Measurements from ENCODE around the gene PCDHB4. TPM values are rescaled to one million over a fixed set of nuclear protein-coding genes. Genes with fewer than 3 reads are reported as not detected.
"Not testable (repeated sequence)": the region's sequence is repeated elsewhere in the genome, so short reads cannot be mapped to it uniquely, and the experiment has no call there.

Gene PCDHB4
- total RNA-seq, 1 donor = 1.1 TPM

DNA sequence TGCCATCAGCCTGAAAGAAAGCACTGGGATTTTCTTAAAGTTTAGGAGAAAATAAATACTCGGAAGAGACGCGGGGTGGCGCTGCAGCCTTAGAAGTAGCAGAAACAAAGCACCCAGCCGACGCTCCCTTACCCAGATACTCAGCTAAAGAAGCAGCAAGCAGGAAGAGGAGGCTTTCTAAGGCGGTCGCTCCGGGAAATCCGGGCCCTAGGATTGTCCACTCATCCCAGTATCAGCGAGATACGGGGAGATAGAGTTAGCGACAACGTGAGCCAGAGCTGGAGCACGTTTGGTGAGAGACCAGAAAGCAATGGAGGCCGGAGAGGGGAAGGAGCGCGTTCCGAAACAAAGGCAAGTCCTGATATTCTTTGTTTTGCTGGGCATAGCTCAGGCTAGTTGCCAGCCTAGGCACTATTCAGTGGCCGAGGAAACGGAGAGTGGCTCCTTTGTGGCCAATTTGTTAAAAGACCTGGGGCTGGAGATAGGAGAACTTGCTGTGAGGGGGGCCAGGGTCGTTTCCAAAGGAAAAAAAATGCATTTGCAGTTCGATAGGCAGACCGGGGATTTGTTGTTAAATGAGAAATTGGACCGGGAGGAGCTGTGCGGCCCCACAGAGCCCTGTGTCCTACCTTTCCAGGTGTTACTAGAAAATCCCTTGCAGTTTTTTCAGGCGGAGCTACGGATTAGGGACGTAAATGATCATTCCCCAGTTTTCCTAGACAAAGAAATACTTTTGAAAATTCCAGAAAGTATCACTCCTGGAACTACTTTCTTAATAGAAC is 26.9 kb upstream of the PCDHB4 start, which contains the start of gene PCDHB2:
Gene PCDHB2 (plus strand): TSS at position 135 of the 782 bp plus-strand sequence. CDS start 176 bp downstream, at position 311.
- H3K4me2 ChIP-seq (ENCODE audit: insufficient read depth, low read length) = peak within 1 kb of the TSS; percentile 45
- H3K4me3 ChIP-seq (ENCODE audit: insufficient read depth, low read length) = peak within 1 kb of the TSS; percentile 50
- TF ChIP-seq CTCF (IDR thresholded peaks at IDR 0.05; ENCODE audit: extremely low read depth, low read depth, low read length) = peak; percentile 38
- H3K79me2 ChIP-seq (ENCODE audit: insufficient read depth, low read length) = no peaks in the 10 kb centered on the region
- H3K27me3 ChIP-seq (ENCODE audit: insufficient read depth, low read length) = no peaks in the 10 kb centered on the region
- H3K9me3 ChIP-seq (ENCODE audit: low read depth, low read length) = no peaks in the 10 kb centered on the region
- H2AFZ ChIP-seq (ENCODE audit: low read length) = peak within 1 kb of the TSS; percentile 29
- DNase-seq (ENCODE audit: insufficient read length, low spot score, missing footprints) = peak; percentile 80
- H3K36me3 ChIP-seq (ENCODE audit: insufficient read depth, low read length) = no peaks in the 10 kb centered on the region
- H3K27ac ChIP-seq (ENCODE audit: low read depth, low read length) = no peak within 1 kb of the TSS
- H3K4me1 ChIP-seq (ENCODE audit: insufficient read depth, low read length) = no peaks in the 10 kb centered on the region
- no peaks in the 10 kb centered on the region for H4K20me1 ChIP-seq (ENCODE audit: insufficient read depth, low read length)

DNA sequence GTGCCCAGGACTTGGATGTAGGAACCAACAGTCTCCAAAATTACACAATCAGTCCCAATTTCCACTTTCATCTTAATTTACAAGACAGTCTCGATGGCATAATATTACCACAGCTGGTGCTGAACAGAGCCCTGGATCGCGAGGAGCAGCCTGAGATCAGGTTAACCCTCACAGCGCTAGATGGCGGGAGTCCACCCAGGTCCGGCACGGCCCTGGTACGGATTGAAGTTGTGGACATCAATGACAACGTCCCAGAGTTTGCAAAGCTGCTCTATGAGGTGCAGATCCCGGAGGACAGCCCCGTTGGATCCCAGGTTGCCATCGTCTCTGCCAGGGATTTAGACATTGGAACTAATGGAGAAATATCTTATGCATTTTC is 26.4 kb upstream of the PCDHB4 start:
- Histone ChIP-seq H2AFZ (ENCODE audit: low read length) (no peak overlapping the region), H3K79me2 (ENCODE audit: insufficient read depth, low read length) (no peaks in the 10 kb centered on the region), H3K36me3 (ENCODE audit: insufficient read depth, low read length) (no peaks in the 10 kb centered on the region), H3K4me1 (ENCODE audit: insufficient read depth, low read length) (no peaks in the 10 kb centered on the region), H3K4me3 (ENCODE audit: insufficient read depth, low read length) (no peak overlapping the region), H3K27me3 (ENCODE audit: insufficient read depth, low read length) (no peaks in the 10 kb centered on the region), H4K20me1 (ENCODE audit: insufficient read depth, low read length) (no peaks in the 10 kb centered on the region), H3K4me2 (ENCODE audit: insufficient read depth, low read length) (no peak overlapping the region), H3K9me3 (ENCODE audit: low read depth, low read length) (no peaks in the 10 kb centered on the region), H3K27ac (ENCODE audit: low read depth, low read length) (no peak overlapping the region)
- TF ChIP-seq CTCF (IDR thresholded peaks at IDR 0.05; ENCODE audit: extremely low read depth, low read depth, low read length) = no peak
- no peak for DNase-seq (ENCODE audit: insufficient read length, low spot score, missing footprints)

GRCh38 chr5:141096181-141096580 is 25.4 kb upstream of the PCDHB4 start:
- not testable (repeated sequence) for H3K27ac ChIP-seq (ENCODE audit: low read depth, low read length); H2AFZ ChIP-seq (ENCODE audit: low read length); H3K9me3 ChIP-seq (ENCODE audit: low read depth, low read length); H3K4me2 ChIP-seq (ENCODE audit: insufficient read depth, low read length); H3K4me3 ChIP-seq (ENCODE audit: insufficient read depth, low read length); DNase-seq (ENCODE audit: insufficient read length, low spot score, missing footprints); H3K36me3 ChIP-seq (ENCODE audit: insufficient read depth, low read length); H3K4me1 ChIP-seq (ENCODE audit: insufficient read depth, low read length); H3K27me3 ChIP-seq (ENCODE audit: insufficient read depth, low read length); H4K20me1 ChIP-seq (ENCODE audit: insufficient read depth, low read length); H3K79me2 ChIP-seq (ENCODE audit: insufficient read depth, low read length)

DNA sequence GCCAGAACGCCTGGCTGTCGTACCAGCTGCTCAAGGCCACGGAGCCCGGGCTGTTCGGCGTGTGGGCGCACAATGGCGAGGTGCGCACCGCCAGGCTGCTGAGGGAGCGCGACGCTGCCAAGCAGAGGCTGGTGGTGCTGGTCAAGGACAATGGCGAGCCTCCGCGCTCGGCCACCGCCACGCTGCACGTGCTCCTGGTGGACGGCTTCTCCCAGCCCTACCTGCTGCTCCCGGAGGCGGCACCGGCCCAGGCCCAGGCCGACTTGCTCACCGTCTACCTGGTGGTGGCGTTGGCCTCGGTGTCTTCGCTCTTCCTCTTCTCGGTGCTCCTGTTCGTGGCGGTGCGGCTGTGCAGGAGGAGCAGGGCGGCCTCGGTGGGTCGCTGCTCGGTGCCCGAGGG is 25.0 kb upstream of the PCDHB4 start:
- H3K36me3 ChIP-seq (ENCODE audit: insufficient read depth, low read length); H3K4me2 ChIP-seq (ENCODE audit: insufficient read depth, low read length); H4K20me1 ChIP-seq (ENCODE audit: insufficient read depth, low read length); H2AFZ ChIP-seq (ENCODE audit: low read length); H3K4me3 ChIP-seq (ENCODE audit: insufficient read depth, low read length); H3K4me1 ChIP-seq (ENCODE audit: insufficient read depth, low read length); H3K9me3 ChIP-seq (ENCODE audit: low read depth, low read length); H3K27ac ChIP-seq (ENCODE audit: low read depth, low read length); DNase-seq (ENCODE audit: insufficient read length, low spot score, missing footprints); H3K27me3 ChIP-seq (ENCODE audit: insufficient read depth, low read length); H3K79me2 ChIP-seq (ENCODE audit: insufficient read depth, low read length): not testable (repeated sequence)

GRCh38 chr5:141100243-141100805 is 21.3 kb upstream of the PCDHB4 start, which contains the start of gene PCDHB3:
TSS of gene PCDHB3 (plus strand) at chr5:141100473. CDS start at chr5:141100650, 177 bp downstream.
- Histone ChIP-seq H2AFZ (ENCODE audit: low read length) (no peak within 1 kb of the TSS), H3K79me2 (ENCODE audit: insufficient read depth, low read length) (no peaks in the 10 kb centered on the region), H3K4me3 (ENCODE audit: insufficient read depth, low read length) (peak within 1 kb of the TSS; percentile 22), H3K4me2 (ENCODE audit: insufficient read depth, low read length) (no peak within 1 kb of the TSS), H3K36me3 (ENCODE audit: insufficient read depth, low read length) (no peaks in the 10 kb centered on the region), H3K27me3 (ENCODE audit: insufficient read depth, low read length) (no peaks in the 10 kb centered on the region), H3K9me3 (ENCODE audit: low read depth, low read length) (no peaks in the 10 kb centered on the region), H3K27ac (ENCODE audit: low read depth, low read length) (no peak within 1 kb of the TSS), H3K4me1 (ENCODE audit: insufficient read depth, low read length) (no peaks in the 10 kb centered on the region), H4K20me1 (ENCODE audit: insufficient read depth, low read length) (no peaks in the 10 kb centered on the region)
- peak; percentile 76 for DNase-seq (ENCODE audit: insufficient read length, low spot score, missing footprints)
- TF ChIP-seq CTCF (IDR thresholded peaks at IDR 0.05; ENCODE audit: extremely low read depth, low read depth, low read length) = peak; percentile 46

All from osteoblast (primary cell).